NCI-H2196 treated with DMSO at 0.1 percent for 48 hours (cell line): ENCODE measurements around the gene FGFR2.

Experiments
- DNase-seq: peaks from one replicate; lab custom pipeline; 2025; ENCODE audit not compliant: unreplicated experiment; lab: John Stamatoyannopoulos, UW

The FGFR2 gene

GRCh38 chr10:121592155-121592890 lies 5.9 kb downstream of the FGFR2 start:
- no peak for DNase-seq

DNA sequence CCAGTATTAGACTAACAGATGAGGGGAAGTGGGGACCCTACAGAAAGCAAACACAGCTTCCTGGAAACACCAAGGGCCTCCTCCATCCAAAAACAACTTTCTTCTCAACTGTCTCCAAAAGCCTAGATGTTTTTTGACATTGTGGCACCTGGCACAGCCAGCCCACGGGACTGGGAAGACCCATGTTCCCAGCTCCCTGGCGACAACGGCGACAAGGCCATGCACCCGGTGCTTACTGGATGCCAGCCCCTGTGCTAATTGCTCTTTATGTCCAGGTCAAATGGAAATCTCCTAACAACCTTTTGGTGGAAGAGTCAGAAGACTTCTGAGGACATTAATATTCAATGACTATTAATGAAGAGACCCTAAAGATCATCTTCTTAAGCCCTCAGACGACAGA lies 7.1 kb downstream of the FGFR2 start:
- no peak for DNase-seq

DNA sequence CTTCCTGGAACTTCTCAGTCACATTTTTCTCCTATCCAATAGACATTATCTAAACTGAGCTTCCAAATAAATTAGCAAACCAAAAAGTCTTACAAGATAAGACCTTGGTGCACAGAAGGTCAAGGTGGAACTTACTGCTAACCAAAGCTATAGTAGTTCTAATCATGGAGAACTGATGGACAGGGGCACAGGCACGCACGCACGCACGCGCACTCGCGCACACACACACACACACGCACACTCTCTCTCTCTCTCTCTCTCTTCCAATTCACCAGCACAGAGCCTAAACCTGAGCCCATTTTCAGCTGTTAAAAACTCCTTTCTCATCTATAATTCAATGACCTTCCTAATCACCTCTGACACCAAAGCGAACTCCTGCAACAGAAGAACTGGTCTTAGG lies 7.5 kb downstream of the FGFR2 start:
- DNase-seq: no peak

- no peak for DNase-seq
Measured at GRCh38 chr10:121589553-121589952, 8.7 kb downstream of the FGFR2 start.

- DNase-seq: no peak
Measured at GRCh38 chr10:121583857-121584256, 14.4 kb downstream of the FGFR2 start.

DNA sequence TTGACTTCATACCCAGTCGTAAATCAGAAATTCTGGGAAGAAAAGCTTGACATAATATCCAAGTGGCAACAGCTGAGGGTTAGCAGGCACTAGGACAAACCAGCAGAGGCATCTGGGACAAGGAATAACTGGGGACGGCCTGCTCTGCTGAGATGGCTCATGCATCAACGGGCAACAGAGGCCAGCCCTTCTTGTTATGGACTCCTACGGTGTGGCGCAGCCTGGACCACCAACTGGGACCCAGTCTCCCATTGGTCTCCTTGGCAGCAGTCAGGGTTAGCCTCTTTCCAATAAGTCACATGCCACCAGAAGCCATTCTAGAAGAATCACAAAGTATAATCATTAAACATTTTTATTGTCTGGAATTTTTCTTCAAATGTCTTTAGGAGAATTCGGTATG lies 15.0 kb downstream of the FGFR2 start:
- DNase-seq: no peak

DNA sequence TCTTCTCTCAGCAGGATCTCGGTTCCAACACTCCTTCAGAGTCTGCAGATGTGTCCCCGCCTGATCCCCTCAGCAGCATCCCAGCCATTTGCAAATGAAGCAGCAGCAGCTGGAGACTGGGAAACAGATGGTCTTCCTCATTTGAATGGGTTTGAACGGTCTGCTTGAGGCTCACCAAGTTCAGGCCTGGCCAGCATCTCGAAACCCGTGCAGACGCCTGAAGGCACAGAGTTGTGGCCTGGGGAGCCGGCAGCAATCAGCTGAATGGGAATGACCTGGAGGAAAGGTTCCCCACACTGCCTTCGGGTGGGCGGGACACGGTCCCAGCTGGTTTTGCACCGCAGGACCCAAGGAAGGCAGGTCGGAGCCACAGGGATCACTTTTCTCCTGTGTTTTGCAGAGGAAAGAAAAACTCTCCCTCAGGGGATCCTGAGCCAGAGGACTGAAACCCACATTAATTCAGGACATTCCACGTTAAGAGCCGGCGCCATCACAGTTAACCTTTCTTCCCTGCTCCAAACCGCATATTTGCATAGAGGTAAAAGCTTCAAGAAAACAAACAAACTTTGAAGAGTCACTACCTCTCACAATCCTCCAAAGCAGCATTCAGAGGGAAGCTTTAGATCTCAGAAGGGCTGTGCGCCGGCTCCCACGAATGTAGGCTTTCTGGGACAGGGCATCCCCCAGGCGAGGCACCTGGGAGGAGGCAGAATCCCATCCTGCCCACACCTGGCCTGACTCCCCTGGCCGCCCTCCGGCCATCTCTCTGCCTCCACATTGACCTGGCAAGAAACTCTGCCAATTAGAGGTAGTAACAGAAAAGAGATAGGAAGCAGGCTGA lies 17.7 kb downstream of the FGFR2 start:
- DNase-seq: no peak

- no peak for DNase-seq
Measured at GRCh38 chr10:121579656-121580055, 18.6 kb downstream of the FGFR2 start.

DNA sequence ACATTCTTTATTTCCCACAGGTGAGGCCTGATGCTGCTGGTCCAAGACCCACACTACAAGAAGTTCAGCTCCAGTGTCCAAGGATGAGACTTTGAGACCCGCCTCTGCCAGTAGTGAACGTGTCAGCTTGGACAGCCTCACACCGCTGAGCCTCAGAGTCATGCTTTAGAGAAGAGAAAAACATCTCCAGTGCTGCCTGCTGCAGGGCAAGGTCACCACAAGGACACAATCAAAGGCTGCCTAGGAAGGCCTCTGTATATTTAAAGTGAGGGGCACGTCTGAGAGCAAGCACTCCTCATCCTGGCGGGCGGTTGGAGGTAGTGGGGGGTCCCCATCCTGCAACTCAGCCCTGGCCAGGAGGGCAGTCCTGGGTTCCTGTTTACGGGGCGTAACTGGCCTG lies 19.3 kb downstream of the FGFR2 start:
- DNase-seq: no peak

DNA sequence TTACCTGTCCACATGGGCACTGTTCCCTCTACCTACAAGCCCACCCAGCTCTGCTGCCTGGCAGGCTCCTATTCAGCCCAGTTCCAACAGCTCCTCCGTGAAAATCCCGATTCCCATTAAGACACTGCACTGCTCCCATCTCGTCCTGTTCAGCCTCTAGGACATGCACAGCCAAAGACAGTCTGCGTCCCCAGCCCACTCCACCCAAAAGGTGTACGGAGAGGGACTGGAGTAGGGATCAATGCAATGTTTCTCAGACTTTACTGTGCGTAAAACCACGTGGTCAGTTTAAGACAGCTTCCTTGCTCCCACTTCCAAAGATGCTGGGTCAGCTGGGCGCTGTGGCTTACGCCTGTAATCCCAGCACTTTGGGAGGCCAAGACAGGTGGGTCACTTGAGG lies 19.9 kb downstream of the FGFR2 start:
- no peak for DNase-seq

GRCh38 chr10:121577568-121577967 lies 20.7 kb downstream of the FGFR2 start:
- no peak for DNase-seq

DNA sequence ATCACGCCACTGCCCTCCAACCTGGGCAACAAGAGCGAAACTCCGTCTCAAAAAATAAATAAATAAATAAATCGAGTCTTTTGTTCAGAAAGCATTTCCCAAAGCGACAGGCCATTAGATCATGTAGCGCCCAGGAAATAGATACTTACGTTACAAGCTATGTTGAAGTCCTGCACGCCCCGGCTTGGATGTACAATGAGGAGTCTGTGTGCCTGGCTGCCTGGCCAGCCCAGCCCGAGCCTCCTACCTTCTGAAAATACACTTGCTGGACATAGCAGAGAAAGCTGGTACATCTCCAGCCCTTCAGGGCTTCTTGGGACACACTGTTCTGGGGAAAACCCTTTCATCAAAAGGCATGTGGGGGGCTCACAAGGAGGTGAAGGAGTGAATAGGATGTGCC lies 22.1 kb downstream of the FGFR2 start:
- no peak for DNase-seq

GRCh38 chr10:121574519-121575166 lies 23.6 kb downstream of the FGFR2 start:
- DNase-seq: no peak

- DNase-seq: no peak
Measured at GRCh38 chr10:121573538-121573941, 24.7 kb downstream of the FGFR2 start.

DNA sequence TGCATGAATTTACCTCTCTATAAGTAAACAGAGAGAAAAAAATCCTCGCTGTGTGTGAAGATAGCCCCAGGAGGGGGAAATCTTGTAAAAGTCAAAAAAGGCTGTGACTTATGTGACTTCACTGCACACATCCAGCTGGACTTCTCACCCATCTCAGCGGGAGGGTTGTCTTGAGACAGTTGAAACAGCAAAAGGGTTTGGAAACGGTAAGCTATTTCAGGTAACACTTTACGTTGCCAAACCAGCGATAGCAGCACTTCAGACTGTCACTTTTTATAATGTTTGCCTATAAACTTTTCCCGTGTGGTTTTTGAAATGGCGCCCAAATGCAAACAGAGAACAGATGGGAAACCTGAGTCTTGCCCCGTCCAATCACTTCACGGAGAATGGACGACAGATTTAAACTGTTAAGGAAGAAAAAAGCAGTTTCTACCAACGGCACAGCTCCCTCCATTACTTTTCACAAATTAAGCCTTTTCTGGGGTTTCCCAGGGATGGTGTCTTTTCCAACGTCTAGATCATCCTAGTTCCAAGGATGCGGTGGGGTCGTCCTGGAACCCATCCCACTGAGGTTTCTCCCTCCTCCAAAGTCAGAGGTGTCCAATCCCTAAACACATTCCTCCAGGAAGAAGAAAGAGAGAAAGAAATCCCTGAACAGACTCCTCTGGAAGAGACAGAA lies 25.2 kb downstream of the FGFR2 start:
- DNase-seq: no peak

- no peak for DNase-seq
Measured at GRCh38 chr10:121570315-121570714, 27.9 kb downstream of the FGFR2 start.

DNA sequence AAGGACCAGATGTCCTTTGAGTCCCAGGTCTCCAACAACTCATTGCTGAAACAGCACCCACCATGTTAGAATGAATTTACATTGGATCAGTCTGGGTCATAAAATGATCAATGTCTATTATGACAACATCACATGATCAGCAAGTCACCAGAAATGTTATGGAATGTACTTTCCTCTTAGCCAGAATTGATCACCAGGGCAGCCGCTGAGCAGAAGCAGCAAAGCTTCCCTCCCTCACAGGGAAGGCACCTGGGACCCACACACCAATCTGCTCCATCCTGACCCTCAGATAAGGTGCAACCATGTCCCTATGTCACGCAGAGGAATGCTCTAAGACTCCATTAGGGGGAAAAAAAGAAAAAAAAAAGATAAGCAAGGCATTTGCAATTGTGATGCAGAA lies 30.0 kb downstream of the FGFR2 start:
- DNase-seq: no peak

DNA sequence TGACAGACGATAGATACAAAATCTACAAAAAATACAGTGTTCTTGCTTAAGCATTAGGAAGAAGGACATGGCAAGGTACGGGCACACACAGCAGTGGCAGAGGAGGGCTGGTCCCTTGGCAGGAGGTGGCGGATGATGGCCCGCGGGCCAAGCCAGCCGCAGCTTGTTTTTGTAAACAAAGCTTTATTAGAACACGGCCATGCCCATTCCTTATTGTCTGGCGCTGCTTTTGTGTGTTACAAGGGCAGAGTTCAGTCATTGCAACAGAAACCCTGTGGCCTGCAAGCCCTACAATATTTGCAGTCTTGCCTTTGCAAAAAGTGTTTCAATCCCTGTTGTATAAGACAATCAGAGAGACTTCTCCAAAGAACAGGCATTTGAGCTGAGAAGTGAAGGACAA lies 30.7 kb downstream of the FGFR2 start:
- no peak for DNase-seq

DNA sequence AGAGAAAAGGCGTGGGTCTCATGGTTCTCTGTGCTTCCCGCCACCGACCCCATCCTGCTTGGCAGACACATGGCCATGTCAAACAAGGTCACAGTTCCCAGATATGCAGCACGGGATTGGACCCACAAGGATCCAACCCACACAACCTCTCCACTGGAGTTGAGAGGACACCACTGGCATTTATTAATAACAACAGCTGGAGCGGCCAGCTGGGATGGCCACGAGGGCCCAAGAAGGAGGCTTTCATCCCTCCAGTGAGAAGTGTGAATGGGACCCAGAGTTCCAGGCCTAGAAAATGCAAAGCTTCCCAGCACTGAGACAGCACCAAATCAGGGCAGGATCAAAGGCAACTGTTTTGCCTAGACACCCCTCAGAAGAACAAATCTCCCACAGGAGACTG lies 31.5 kb downstream of the FGFR2 start:
- no peak for DNase-seq

DNA sequence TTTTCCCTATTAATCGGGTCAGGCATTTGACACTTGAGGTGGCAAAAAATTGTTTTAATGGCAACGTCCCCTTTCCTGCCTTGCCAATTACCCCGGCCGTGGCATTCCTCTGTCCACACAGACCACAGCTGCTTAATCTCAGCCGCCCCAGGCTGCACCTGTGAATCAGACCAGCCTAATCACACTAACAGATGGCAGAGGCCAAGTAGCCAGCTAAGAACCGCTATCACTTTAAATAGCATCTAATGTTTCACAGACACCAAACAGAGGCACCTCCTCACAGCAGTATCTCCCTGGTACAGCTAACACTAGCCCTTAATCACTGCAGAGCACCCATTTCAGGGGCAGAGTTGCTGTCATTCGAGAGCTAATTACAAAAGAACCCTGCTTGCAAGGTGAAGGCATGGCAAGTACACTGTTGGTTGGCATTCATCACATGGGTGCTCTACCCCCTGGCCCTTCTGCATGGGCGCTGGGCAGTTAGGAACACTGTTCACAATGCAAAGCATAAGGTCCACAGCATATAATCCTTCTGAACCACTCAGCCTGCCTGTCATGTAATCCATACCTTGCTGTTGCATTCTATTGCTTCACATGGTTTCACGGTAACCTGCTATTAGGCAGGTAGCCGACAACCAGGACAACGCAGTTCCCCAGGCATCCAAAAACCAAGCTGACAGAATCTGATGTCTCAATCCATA lies 38.8 kb downstream of the FGFR2 start:
- no peak for DNase-seq

GRCh38 chr10:121558238-121558637 lies 40.0 kb downstream of the FGFR2 start:
- DNase-seq: no peak
